SK-N-SH (cell line): ENCODE measurements around the gene OTOG. TPM values are rescaled to one million over a fixed set of nuclear protein-coding genes. Genes with fewer than 3 reads are reported as not detected.

Source experiments
- CTCF ChIA-PET: fragments of 300-600, 350-600 bp; formaldehyde crosslinking; extraction: SDS; loops from one replicate; lab custom pipeline; 2021; lab: Yijun Ruan, JAX
- POLR2A ChIA-PET: fragments of 350-600 bp; sonication (Branson Sonifier 250); formaldehyde crosslinking; extraction: SDS; loops from one replicate; lab custom pipeline; 2020; ENCODE audit warnings: antibody characterized with exemption, inconsistent platforms; lab: Yijun Ruan, JAX
- DNase-seq: peaks from one replicate; pipeline ENCODE4 v3.0.0; 2012
- H2AFZ ChIP-seq: fragments of 200-600 bp; sonication (generic); 2 replicates; pipeline ENCODE4 v1.8.1; 2016; ENCODE audit warnings: antibody characterized with exemption, mild to moderate bottlenecking, low read depth
- H3F3A ChIP-seq: fragments of 200-600 bp; sonication (generic); replicated peaks from 2 replicates; pipeline ENCODE3; 2016; ENCODE audit warnings: antibody characterized with exemption, mild to moderate bottlenecking; ENCODE audit not compliant: insufficient read depth
- H3K27ac ChIP-seq, 2 experiments: fragments of 200-500 bp in 1 of 2; fragments of 200-600 bp in 1 of 2; sonication (Bioruptor generic) in 1 of 2; sonication (generic), shearing (Covaris generic) in 1 of 2; 2 replicates each; pipeline versions ENCODE4 v1.5.1 to v1.6.1; 2014 to 2016; ENCODE audit warnings: low read depth in 2 of 2, inconsistent platforms in 1 of 2, low read length in 1 of 2, mild to moderate bottlenecking in 1 of 2, mixed read lengths in 1 of 2
- H3K27me3 ChIP-seq: fragments of 200-600 bp; sonication (generic), shearing (Covaris generic); 2 replicates; pipeline ENCODE4 v1.6.1; 2016; ENCODE audit warnings: mixed run types; ENCODE audit not compliant: insufficient read depth
- H3K36me3 ChIP-seq, 2 experiments: fragments of 200-500 bp in 1 of 2; fragments of 200-600 bp in 1 of 2; sonication (Bioruptor generic) in 1 of 2; sonication (generic) in 1 of 2; replicated peaks in 1 of 2; 2 replicates each; pipeline versions ENCODE3 to v1.5.1; 2014 to 2016; ENCODE audit warnings: low read length in 1 of 2, mild to moderate bottlenecking in 1 of 2; ENCODE audit not compliant: insufficient read depth in 2 of 2, control insufficient read depth in 1 of 2
- H3K4me1 ChIP-seq, 2 experiments: fragments of 200-500 bp in 1 of 2; fragments of 200-600 bp in 1 of 2; sonication (Bioruptor generic) in 1 of 2; sonication (generic), shearing (Covaris generic) in 1 of 2; 2 replicates each; pipeline versions ENCODE4 v1.5.1 to v1.6.1; 2014 to 2016; ENCODE audit warnings: low read depth in 1 of 2, low read length in 1 of 2, mixed run types in 1 of 2; ENCODE audit not compliant: insufficient read depth in 2 of 2, control insufficient read depth in 1 of 2
- H3K4me2 ChIP-seq: fragments of 200-600 bp; sonication (generic), shearing (Covaris generic); 2 replicates; pipeline ENCODE4 v1.6.1; 2017; ENCODE audit warnings: mixed run types
- H3K4me3 ChIP-seq, 2 experiments: fragments of 200-500 bp in 1 of 2; fragments of 200-600 bp in 1 of 2; sonication (Bioruptor generic) in 1 of 2; sonication (generic), shearing (Covaris generic) in 1 of 2; 2 replicates each; pipeline versions ENCODE4 v1.5.1 to v1.8.1; 2014 to 2016; ENCODE audit warnings: low read depth in 2 of 2, inconsistent platforms in 1 of 2, low read length in 1 of 2, mild to moderate bottlenecking in 1 of 2, mixed read lengths in 1 of 2, moderate library complexity in 1 of 2
- H3K79me2 ChIP-seq: fragments of 200-600 bp; sonication (generic); 2 replicates; pipeline ENCODE4 v1.8.1; 2017; ENCODE audit warnings: mild to moderate bottlenecking; ENCODE audit not compliant: insufficient read depth
- H3K9ac ChIP-seq: fragments of 200-600 bp; sonication (generic); 2 replicates; pipeline ENCODE4 v1.6.1; 2017; ENCODE audit warnings: mixed run types
- H3K9me2 ChIP-seq: fragments of 200-600 bp; sonication (generic); 2 replicates; pipeline ENCODE4 v1.6.1; 2017; ENCODE audit warnings: mixed run types
- H3K9me3 ChIP-seq: fragments of 200-600 bp; sonication (generic); 2 replicates; pipeline ENCODE4 v1.6.1; 2017; ENCODE audit warnings: mixed run types, mild to moderate bottlenecking, moderate library complexity
- H4K20me1 ChIP-seq: fragments of 200-600 bp; sonication (generic); 2 replicates; pipeline ENCODE4 v1.6.1; 2017; ENCODE audit warnings: mild to moderate bottlenecking, mixed run types; ENCODE audit not compliant: insufficient read depth
- CHD2 ChIP-seq: fragments of 150-350 bp; IDR thresholded peaks from 2 replicates; pipeline ENCODE4 v1.6.1; 2018; ENCODE audit warnings: low read length; ENCODE audit not compliant: partially characterized antibody
- ELF1 ChIP-seq: IDR thresholded peaks from 2 replicates; pipeline ENCODE4 v1.4.0; 2012
- EP300 ChIP-seq, 2 experiments: IDR thresholded peaks; 2 replicates each; pipeline versions ENCODE4 v1.4.0 to v1.6.1; 2012; ENCODE audit warnings: borderline replicate concordance in 1 of 2, low read depth in 1 of 2, low read length in 1 of 2
- EZH2phosphoT487 ChIP-seq: fragments of 200-600 bp; sonication (generic); IDR thresholded peaks from 2 replicates; pipeline ENCODE4 v1.6.1; 2017; ENCODE audit warnings: low read depth, mixed run types, mild to moderate bottlenecking, antibody characterized with exemption, moderate library complexity, borderline replicate concordance
- FOXM1 ChIP-seq: IDR thresholded peaks from 2 replicates; pipeline ENCODE4 v1.4.0; 2012; ENCODE audit warnings: low read depth, mild to moderate bottlenecking
- GABPA ChIP-seq: IDR thresholded peaks from 2 replicates; pipeline ENCODE4 v1.4.0; 2012; ENCODE audit warnings: low read depth, mild to moderate bottlenecking
- GATA2 ChIP-seq: sonication (generic); formaldehyde crosslinking; IDR thresholded peaks from 2 replicates; pipeline ENCODE4 v1.5.0; 2020; ENCODE audit warnings: mild to moderate bottlenecking, missing genetic modification reagents
- JUND ChIP-seq: IDR thresholded peaks from 2 replicates; pipeline ENCODE4 v1.4.0; 2012
- MEF2A ChIP-seq: IDR thresholded peaks from 2 replicates; pipeline ENCODE4 v1.4.0; 2012; ENCODE audit warnings: low read depth, borderline replicate concordance
- POLR2AphosphoS5 ChIP-seq: IDR thresholded peaks from 2 replicates; pipeline ENCODE4 v1.6.1; 2012; ENCODE audit warnings: low read depth, low read length
- RAD21 ChIP-seq: IDR thresholded peaks from 2 replicates; pipeline ENCODE4 v1.6.1; 2012; ENCODE audit warnings: mild to moderate bottlenecking, low read length
- RCOR1 ChIP-seq: fragments of 150-350 bp; IDR thresholded peaks from 2 replicates; pipeline ENCODE4 v1.6.1; 2017; ENCODE audit warnings: antibody characterized with exemption, low read length
- RFX5 ChIP-seq: IDR thresholded peaks from 2 replicates; pipeline ENCODE4 v1.6.1; 2012; ENCODE audit warnings: mild to moderate bottlenecking, improper control_type of control experiment, low read length
- RXRA ChIP-seq: IDR thresholded peaks from 2 replicates; pipeline ENCODE4 v1.4.0; 2012; ENCODE audit warnings: low read depth, mild to moderate bottlenecking, borderline replicate concordance
- SIN3A ChIP-seq: IDR thresholded peaks from 2 replicates; pipeline ENCODE4 v1.6.1; 2012; ENCODE audit warnings: low read depth, mild to moderate bottlenecking, low read length, moderate library complexity, borderline replicate concordance
- SMC3 ChIP-seq: IDR thresholded peaks from 2 replicates; pipeline ENCODE4 v1.6.1; 2012; ENCODE audit warnings: low read depth, low read length, improper control_type of control experiment
- WGBS: methylation state at CpG from one replicate; pipeline ENCODE4 v1.1.6; 2017; ENCODE audit warnings: low lambda C conversion rate; 5-methylcytosine and 5-hydroxymethylcytosine counted together
- polyA plus RNA-seq, 3 experiments: library from polyadenylated mRNA; depleted of rRNA; stranded (reverse); fragments of >200 nt; gene quantifications; 2 replicates each; pipeline ENCODE4 v1.2.3, GENCODE V29; 2012
- TF ChIP-seq, protein P1 (sequence below): fragments of 150-350 bp; IDR thresholded peaks from 2 replicates; pipeline ENCODE4 v1.6.1; 2017; ENCODE audit warnings: antibody characterized with exemption, low read length, low read depth, borderline replicate concordance
- TF ChIP-seq, protein P2 (sequence below): IDR thresholded peaks from 2 replicates; pipeline ENCODE4; 2012
- TF ChIP-seq, protein P3 (sequence below): IDR thresholded peaks from 2 replicates; pipeline ENCODE4 v1.4.0; 2012; ENCODE audit warnings: low read depth
- TF ChIP-seq, protein P4 (sequence below): IDR thresholded peaks from 2 replicates; pipeline ENCODE4 v1.6.1; 2012; ENCODE audit warnings: mild to moderate bottlenecking, low read depth, low read length, moderate library complexity
- TF ChIP-seq, protein P5 (sequence below): fragments of 150-350 bp; IDR thresholded peaks from 2 replicates; pipeline ENCODE4 v1.6.1; 2016; ENCODE audit warnings: mild to moderate bottlenecking, low read depth, low read length

The OTOG gene
- polyA plus RNA-seq, 1 of the 3 experiments (the other 2 are of a cell fraction) = not detected

DNA sequence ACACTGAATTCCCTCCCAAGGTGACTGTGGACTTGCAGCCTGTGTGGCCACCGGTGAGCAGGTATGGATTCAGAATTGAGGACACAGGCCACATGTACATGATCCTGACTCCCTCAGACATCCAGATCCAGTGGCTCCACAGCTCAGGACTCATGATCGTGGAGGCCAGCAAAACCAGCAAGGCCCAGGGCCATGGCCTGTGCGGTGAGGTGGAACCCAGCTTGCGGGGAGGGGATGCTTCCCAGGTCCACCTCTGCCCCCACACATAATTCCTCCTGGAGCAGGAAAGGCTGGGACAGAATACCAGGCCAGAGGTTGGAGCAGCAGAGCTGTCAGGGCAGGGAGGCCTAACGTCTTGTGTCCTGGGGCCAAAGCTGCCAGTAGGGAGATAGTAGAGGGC is 82.1 kb downstream of the OTOG start:
- Histone ChIP-seq H3K9me2 (no peaks in the 10 kb centered on the region), H3K4me3 (no peak overlapping the region), H3K27ac (no peak overlapping the region), H4K20me1 (no peaks in the 10 kb centered on the region), H3K79me2 (no peaks in the 10 kb centered on the region), H3K4me1 (no peaks in the 10 kb centered on the region), H3F3A (no peaks in the 10 kb centered on the region), H3K9me3 (no peaks in the 10 kb centered on the region), H3K9ac (no peak overlapping the region), H2AFZ (no peak overlapping the region), H3K4me2 (no peak overlapping the region), H3K36me3 (no peaks in the 10 kb centered on the region), H3K27me3 (no peaks in the 10 kb centered on the region)
- CTCF ChIA-PET = interaction anchor here (1.0 to 1.2 kb wide), 2 partner anchors 30 to 344 kb away, joined by 3 to 4 read pairs; no protein-coding TSS in a partner anchor
- no peak for DNase-seq
- 29% methylated on average over 4 of the region's 5 CpGs for WGBS
- TF ChIP-seq SMC3 = no peak
- TF ChIP-seq GATA2 = no peak
- TF ChIP-seq SIN3A = no peak
- TF ChIP-seq, protein P1, sequence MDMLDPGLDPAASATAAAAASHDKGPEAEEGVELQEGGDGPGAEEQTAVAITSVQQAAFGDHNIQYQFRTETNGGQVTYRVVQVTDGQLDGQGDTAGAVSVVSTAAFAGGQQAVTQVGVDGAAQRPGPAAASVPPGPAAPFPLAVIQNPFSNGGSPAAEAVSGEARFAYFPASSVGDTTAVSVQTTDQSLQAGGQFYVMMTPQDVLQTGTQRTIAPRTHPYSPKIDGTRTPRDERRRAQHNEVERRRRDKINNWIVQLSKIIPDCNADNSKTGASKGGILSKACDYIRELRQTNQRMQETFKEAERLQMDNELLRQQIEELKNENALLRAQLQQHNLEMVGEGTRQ = no peak
- TF ChIP-seq CHD2 = no peak
- TF ChIP-seq, protein P2, sequence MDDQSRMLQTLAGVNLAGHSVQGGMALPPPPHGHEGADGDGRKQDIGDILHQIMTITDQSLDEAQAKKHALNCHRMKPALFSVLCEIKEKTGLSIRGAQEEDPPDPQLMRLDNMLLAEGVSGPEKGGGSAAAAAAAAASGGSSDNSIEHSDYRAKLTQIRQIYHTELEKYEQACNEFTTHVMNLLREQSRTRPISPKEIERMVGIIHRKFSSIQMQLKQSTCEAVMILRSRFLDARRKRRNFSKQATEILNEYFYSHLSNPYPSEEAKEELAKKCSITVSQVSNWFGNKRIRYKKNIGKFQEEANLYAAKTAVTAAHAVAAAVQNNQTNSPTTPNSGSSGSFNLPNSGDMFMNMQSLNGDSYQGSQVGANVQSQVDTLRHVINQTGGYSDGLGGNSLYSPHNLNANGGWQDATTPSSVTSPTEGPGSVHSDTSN = no peak
- TF ChIP-seq, protein P3, sequence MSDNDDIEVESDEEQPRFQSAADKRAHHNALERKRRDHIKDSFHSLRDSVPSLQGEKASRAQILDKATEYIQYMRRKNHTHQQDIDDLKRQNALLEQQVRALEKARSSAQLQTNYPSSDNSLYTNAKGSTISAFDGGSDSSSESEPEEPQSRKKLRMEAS = no peak
- no peak for TF ChIP-seq RFX5
- TF ChIP-seq RAD21 = no peak
- TF ChIP-seq RXRA = no peak
- no peak for TF ChIP-seq FOXM1
- TF ChIP-seq ELF1 = no peak
- POLR2A ChIA-PET = no interaction called here

DNA sequence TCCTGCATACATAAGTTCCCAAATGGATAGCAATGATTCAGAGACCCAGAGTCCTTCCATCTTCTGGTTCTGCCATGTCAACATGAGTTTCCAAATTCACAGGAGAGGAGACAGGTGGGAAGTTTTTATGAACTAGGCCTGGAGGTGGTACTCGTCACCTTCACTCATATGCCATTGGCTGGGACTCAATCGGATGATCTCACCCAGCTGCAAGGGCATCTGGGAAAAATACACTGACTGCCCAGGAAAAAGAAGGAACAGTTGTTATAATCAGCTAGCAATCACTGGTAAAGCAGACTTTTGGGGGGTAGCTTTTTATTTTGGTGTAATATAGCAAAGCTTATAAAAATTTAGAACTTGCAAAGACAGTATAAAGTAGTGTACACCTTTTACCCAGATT is 83.9 kb downstream of the OTOG start:
- H2AFZ ChIP-seq = no peak overlapping the region
- no peak overlapping the region for H3K9ac ChIP-seq
- H4K20me1 ChIP-seq = no peaks in the 10 kb centered on the region
- H3K4me1 ChIP-seq = no peaks in the 10 kb centered on the region
- H3F3A ChIP-seq = no peaks in the 10 kb centered on the region
- no peak overlapping the region for H3K4me2 ChIP-seq
- TF ChIP-seq FOXM1 (no peak), RCOR1 (no peak), MEF2A (no peak), JUND (no peak), RAD21 (no peak), EP300 (IDR thresholded peaks at IDR 0.05; ENCODE audit: borderline replicate concordance in 1 of 2, low read depth in 1 of 2, low read length in 1 of 2) (no peak), POLR2AphosphoS5 (no peak), EZH2phosphoT487 (no peak), SMC3 (no peak), CHD2 (no peak), GABPA (no peak)
- TF ChIP-seq, protein P4, sequence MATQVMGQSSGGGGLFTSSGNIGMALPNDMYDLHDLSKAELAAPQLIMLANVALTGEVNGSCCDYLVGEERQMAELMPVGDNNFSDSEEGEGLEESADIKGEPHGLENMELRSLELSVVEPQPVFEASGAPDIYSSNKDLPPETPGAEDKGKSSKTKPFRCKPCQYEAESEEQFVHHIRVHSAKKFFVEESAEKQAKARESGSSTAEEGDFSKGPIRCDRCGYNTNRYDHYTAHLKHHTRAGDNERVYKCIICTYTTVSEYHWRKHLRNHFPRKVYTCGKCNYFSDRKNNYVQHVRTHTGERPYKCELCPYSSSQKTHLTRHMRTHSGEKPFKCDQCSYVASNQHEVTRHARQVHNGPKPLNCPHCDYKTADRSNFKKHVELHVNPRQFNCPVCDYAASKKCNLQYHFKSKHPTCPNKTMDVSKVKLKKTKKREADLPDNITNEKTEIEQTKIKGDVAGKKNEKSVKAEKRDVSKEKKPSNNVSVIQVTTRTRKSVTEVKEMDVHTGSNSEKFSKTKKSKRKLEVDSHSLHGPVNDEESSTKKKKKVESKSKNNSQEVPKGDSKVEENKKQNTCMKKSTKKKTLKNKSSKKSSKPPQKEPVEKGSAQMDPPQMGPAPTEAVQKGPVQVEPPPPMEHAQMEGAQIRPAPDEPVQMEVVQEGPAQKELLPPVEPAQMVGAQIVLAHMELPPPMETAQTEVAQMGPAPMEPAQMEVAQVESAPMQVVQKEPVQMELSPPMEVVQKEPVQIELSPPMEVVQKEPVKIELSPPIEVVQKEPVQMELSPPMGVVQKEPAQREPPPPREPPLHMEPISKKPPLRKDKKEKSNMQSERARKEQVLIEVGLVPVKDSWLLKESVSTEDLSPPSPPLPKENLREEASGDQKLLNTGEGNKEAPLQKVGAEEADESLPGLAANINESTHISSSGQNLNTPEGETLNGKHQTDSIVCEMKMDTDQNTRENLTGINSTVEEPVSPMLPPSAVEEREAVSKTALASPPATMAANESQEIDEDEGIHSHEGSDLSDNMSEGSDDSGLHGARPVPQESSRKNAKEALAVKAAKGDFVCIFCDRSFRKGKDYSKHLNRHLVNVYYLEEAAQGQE = no peak
- TF ChIP-seq, protein P5, sequence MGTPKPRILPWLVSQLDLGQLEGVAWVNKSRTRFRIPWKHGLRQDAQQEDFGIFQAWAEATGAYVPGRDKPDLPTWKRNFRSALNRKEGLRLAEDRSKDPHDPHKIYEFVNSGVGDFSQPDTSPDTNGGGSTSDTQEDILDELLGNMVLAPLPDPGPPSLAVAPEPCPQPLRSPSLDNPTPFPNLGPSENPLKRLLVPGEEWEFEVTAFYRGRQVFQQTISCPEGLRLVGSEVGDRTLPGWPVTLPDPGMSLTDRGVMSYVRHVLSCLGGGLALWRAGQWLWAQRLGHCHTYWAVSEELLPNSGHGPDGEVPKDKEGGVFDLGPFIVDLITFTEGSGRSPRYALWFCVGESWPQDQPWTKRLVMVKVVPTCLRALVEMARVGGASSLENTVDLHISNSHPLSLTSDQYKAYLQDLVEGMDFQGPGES = no peak
- TF ChIP-seq, protein P1 = no peak
- TF ChIP-seq, all 33 proteins: peak for 0
- Histone ChIP-seq H3K79me2 (no peaks in the 10 kb centered on the region), H3K9me2 (no peaks in the 10 kb centered on the region), H3K36me3 (no peaks in the 10 kb centered on the region), H3K27me3 (no peaks in the 10 kb centered on the region), H3K4me3 (no peak overlapping the region), H3K27ac (no peak overlapping the region), H3K9me3 (no peaks in the 10 kb centered on the region)
- DNase-seq = no peak
- POLR2A ChIA-PET = no interaction called here
- 39% methylated on average over 2 of the region's 2 CpGs for WGBS
- CTCF ChIA-PET = interaction anchor here (1.2 to 2.2 kb wide), 2 partner anchors 32 to 100 kb away, joined by 4 to 17 read pairs; no protein-coding TSS in a partner anchor
